Karpas-422 (cell line): ENCODE data around the gene TSHZ2. TPM values are rescaled to one million over a fixed set of nuclear protein-coding genes. Genes with fewer than 3 reads are reported as not detected.

ENCODE experiments used
- DNase-seq: peaks from one replicate; pipeline ENCODE4 v3.0.0-alpha.2; 2015
- H2AFZ ChIP-seq: fragments of 200-600 bp; sonication (generic); 2 replicates; pipeline ENCODE4 v1.6.1; 2014; ENCODE audit warnings: antibody characterized with exemption, low read length, mixed read lengths
- H3K27ac ChIP-seq: fragments of 200-600 bp; sonication (generic); 2 replicates; pipeline ENCODE4 v1.5.1; 2014; ENCODE audit warnings: mild to moderate bottlenecking, low read length, moderate library complexity
- H3K27me3 ChIP-seq: fragments of 200-600 bp; sonication (generic); 2 replicates; pipeline ENCODE4 v1.6.1; 2014; ENCODE audit warnings: low read length, mixed read lengths
- H3K36me3 ChIP-seq: fragments of 200-600 bp; sonication (generic); 2 replicates; pipeline ENCODE4 v1.6.1; 2014; ENCODE audit warnings: low read length, mixed read lengths; ENCODE audit not compliant: insufficient read depth
- H3K4me1 ChIP-seq: fragments of 200-600 bp; sonication (generic); 2 replicates; pipeline ENCODE4 v1.6.1; 2014; ENCODE audit warnings: mild to moderate bottlenecking, low read length, mixed read lengths
- H3K4me2 ChIP-seq: fragments of 200-600 bp; sonication (generic); 2 replicates; pipeline ENCODE4 v1.6.1; 2014; ENCODE audit warnings: low read length, low read depth, mild to moderate bottlenecking; ENCODE audit not compliant: poor library complexity, severe bottlenecking
- H3K4me3 ChIP-seq: fragments of 200-600 bp; sonication (generic); 2 replicates; pipeline ENCODE4 v1.5.1; 2014; ENCODE audit warnings: mild to moderate bottlenecking, antibody characterized with exemption, low read length, mixed read lengths
- H3K79me2 ChIP-seq: fragments of 200-600 bp; sonication (generic); 2 replicates; pipeline ENCODE4 v1.6.1; 2014; ENCODE audit warnings: mild to moderate bottlenecking, low read length, mixed read lengths
- H3K9ac ChIP-seq: fragments of 200-600 bp; sonication (generic); 2 replicates; pipeline ENCODE4 v1.6.0; 2014; ENCODE audit warnings: low read length
- H3K9me2 ChIP-seq: fragments of 200-600 bp; sonication (generic), shearing (Covaris generic); replicated peaks from 2 replicates; pipeline ENCODE4 v1.6.0; 2014; ENCODE audit warnings: mild to moderate bottlenecking, low read length, moderate library complexity; ENCODE audit not compliant: insufficient read depth
- H3K9me3 ChIP-seq: fragments of 300-700, 200-600 bp; sonication (generic); 2 replicates; pipeline ENCODE4 v1.6.1; 2014; ENCODE audit warnings: low read length, mixed read lengths
- H4K20me1 ChIP-seq: fragments of 200-600 bp; sonication (generic); 2 replicates; pipeline ENCODE4 v1.6.1; 2014; ENCODE audit warnings: mild to moderate bottlenecking, antibody characterized with exemption, low read length, low read depth; ENCODE audit not compliant: insufficient read depth
- total RNA-seq: library from RNA; depleted of rRNA; stranded (reverse); fragments of >200 nt; shearing (Covaris generic); gene quantifications from 2 replicates; pipeline ENCODE4 v1.2.3, GENCODE V29; 2014; ENCODE audit warnings: low replicate concordance

Gene TSHZ2
- total RNA-seq, 1 experiment from 2014 or later: not detected

DNA sequence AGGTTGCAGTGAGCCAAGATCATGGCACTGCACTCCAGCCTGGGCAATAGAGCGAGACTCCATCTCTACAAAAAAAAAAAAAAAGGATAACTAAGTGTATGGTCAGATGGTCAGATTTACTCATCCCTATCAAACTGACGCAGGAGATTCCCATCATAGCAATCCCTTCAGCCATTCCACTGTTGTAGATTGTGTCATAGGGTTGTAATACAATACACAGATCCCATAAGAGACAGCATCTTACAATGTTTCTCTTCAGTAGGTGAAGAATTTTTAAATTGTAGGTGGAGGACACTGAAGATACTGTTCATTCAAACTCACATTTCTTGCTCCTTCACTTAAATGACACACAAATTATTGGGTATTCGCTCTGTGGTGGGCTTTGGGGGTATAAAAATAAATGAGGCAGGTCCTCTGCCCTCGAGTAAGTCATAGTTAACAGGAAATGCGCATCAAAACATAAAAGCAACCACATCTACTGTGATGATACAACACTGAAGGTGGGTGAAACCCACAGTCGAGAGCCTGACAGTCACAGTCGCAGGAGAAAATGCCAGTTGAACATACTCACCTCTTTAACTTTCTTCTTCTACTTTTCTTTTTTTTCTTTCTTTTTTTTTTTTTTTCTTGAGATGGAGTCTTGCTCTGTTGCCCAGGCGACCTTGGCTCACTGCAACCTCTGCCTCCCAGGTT, 416.0 kb downstream of the TSHZ2 start:
- no peaks in the 10 kb centered on the region for H3K9me2 ChIP-seq
- peaks cover 10% of the 10 kb centered on the region for H3K9me3 ChIP-seq
- no peaks in the 10 kb centered on the region for H3K36me3 ChIP-seq
- DNase-seq: no peak
- no peak overlapping the region for H3K4me2 ChIP-seq
- H2AFZ ChIP-seq: no peak overlapping the region
- H4K20me1 ChIP-seq: no peaks in the 10 kb centered on the region
- no peaks in the 10 kb centered on the region for H3K27me3 ChIP-seq
- H3K9ac ChIP-seq: no peak overlapping the region
- no peak overlapping the region for H3K4me3 ChIP-seq
- H3K4me1 ChIP-seq: no peaks in the 10 kb centered on the region
- no peak overlapping the region for H3K27ac ChIP-seq
- H3K79me2 ChIP-seq: no peaks in the 10 kb centered on the region

DNA sequence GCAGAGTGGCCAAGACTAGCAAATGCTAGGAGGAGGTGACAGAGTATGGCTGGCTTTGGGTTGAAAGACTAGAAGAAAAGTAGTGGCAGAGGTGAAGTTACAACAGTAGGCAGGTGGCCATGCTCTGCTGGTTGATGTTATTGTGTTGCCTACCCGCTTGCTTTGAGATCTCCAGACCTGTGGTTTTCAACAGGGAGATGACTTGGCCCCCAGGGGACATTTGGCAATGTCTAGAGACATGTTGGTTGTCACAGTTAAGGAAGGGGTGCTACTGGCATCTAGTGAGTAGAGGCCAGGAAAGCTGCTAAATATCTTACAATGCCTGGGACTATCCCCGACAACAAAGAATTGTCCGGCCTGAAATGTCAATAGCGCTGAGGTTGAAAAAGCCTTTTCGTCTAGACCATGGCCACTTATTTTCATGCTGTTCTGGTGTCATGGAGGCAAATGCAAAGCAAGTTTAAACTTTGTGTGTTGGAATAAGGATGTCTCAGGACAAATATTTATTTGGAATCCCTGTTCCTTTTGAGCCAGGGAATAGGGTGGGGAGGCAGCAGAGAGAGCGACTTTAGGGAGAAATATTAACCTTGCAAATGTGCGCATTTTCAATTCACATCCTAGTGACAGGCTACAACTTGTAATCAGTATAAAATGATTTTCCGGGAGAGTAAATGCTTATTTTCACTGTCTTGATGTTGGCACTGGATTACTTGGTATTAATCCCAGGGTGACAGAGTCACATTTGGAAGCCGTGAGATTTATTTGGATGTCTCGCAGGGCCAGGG, 417.6 kb downstream of the TSHZ2 start:
- Histone ChIP-seq H3K36me3 (no peaks in the 10 kb centered on the region), H2AFZ (no peak overlapping the region), H3K4me2 (no peak overlapping the region), H3K9me3 (peaks cover 9% of the 10 kb centered on the region), H3K9me2 (no peaks in the 10 kb centered on the region), H3K27ac (no peak overlapping the region), H4K20me1 (no peaks in the 10 kb centered on the region), H3K79me2 (no peaks in the 10 kb centered on the region), H3K4me3 (no peak overlapping the region), H3K27me3 (no peaks in the 10 kb centered on the region), H3K4me1 (no peaks in the 10 kb centered on the region), H3K9ac (no peak overlapping the region)
- no peak for DNase-seq

DNA sequence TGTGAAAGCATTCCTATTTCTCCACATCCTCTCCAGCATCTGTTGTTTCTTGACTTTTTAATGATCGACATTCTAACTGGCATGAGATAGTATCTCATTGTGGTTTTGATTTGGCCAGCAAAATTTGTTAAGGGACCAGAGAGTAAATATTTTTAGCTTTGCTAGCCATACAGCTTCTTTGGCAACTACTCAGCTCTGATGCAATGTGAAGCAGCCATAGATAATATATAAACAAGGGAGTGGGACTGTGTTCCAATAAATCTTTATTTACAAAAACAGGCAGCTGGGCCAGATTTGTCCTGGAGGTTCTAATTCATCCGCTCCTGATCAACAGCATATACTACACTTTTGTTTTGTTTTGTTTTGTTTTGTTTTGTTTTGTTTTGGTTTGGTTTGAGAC, 418.6 kb downstream of the TSHZ2 start:
- Histone ChIP-seq H3K36me3 (no peaks in the 10 kb centered on the region), H3K4me1 (no peaks in the 10 kb centered on the region), H3K9ac (no peak overlapping the region), H3K9me2 (no peaks in the 10 kb centered on the region), H3K9me3 (peaks cover 16% of the 10 kb centered on the region), H2AFZ (no peak overlapping the region), H3K4me2 (no peak overlapping the region), H3K4me3 (no peak overlapping the region), H4K20me1 (no peaks in the 10 kb centered on the region), H3K27me3 (no peaks in the 10 kb centered on the region), H3K79me2 (no peaks in the 10 kb centered on the region), H3K27ac (no peak overlapping the region)
- DNase-seq: no peak

DNA sequence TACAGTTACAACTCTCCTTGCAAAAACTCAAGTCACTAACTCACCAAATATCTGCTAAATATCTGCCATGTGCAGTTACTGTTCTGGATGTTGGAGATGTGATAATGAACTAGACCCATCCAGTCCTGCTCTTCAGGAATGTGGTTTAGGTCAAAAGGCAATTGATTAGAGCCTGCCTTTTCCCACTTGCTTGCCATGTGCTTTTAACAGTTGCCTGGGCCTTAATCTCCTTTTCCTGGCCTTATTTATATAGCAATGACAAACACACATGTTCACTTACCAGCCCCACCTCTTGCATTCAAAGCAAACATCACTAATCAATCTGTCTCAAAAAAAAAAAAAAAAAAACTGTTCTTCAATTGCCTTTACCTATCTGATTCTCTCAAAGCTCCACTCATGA, 422.3 kb downstream of the TSHZ2 start:
- H3K27me3 ChIP-seq: no peaks in the 10 kb centered on the region
- H3K4me2 ChIP-seq: no peak overlapping the region
- no peak overlapping the region for H3K4me3 ChIP-seq
- no peaks in the 10 kb centered on the region for H3K79me2 ChIP-seq
- no peak overlapping the region for H2AFZ ChIP-seq
- H3K9me3 ChIP-seq: peaks cover 16% of the 10 kb centered on the region
- no peak for DNase-seq
- no peaks in the 10 kb centered on the region for H3K36me3 ChIP-seq
- no peaks in the 10 kb centered on the region for H3K9me2 ChIP-seq
- no peak overlapping the region for H3K27ac ChIP-seq
- no peaks in the 10 kb centered on the region for H4K20me1 ChIP-seq
- H3K9ac ChIP-seq: no peak overlapping the region
- no peaks in the 10 kb centered on the region for H3K4me1 ChIP-seq

DNA sequence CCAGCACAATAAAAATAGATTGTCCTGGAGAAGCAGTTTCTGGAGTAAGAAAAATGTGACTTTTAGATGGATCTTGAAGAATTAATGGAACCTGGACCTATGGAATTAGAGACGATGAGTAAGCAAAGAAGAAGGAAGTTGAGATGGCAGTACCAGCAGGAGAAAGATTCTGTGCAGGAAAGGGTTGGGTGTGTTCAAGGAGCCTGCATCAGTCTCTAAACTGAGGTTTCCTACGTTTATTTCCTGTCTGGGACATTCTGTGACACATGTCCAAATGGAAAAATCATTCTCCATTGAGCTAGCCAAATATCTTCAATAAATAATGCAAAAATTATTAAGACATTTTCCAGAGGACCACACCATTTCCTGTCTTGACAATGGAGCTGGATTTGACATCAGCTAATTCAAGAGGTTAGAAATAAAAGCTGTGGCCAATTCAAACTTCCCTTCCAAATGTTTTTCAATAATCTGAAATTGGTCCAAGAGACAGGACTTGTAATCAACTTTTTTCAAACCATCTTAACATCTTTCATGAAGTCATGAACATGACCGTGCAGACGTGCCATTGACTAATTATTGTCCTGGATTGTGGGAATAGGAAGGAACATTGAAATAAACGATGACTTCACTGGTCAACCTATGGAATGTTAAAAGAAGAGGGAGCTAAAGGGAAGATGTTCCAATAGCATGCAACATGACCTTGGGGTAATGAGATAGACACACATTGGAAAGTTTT, 423.2 kb downstream of the TSHZ2 start:
- DNase-seq: no peak
- Histone ChIP-seq H3K4me2 (no peak overlapping the region), H3K9ac (no peak overlapping the region), H3K36me3 (no peaks in the 10 kb centered on the region), H3K4me1 (no peaks in the 10 kb centered on the region), H3K9me3 (peaks cover 16% of the 10 kb centered on the region), H3K27me3 (no peaks in the 10 kb centered on the region), H2AFZ (no peak overlapping the region), H3K9me2 (no peaks in the 10 kb centered on the region), H4K20me1 (no peaks in the 10 kb centered on the region), H3K4me3 (no peak overlapping the region), H3K79me2 (no peaks in the 10 kb centered on the region), H3K27ac (no peak overlapping the region)

DNA sequence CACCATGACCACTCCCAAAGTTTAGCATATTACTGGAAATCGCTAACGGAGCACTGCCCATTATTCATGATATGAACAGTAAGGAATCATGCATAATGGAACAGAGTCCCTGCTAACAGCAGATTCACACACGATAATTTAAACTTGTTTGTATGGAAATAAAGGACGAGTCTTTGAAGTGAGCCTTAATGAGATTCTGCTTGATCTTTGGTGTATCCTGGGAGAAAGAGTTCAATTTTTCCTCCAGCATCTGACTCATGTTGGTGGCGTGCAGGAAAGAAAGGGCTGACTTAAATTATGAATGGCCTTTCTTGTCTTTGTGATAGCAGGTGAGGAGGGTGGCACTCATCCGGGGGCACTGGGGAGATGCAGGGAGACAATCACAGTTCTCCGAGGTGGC, 426.9 kb downstream of the TSHZ2 start:
- no peak overlapping the region for H3K27ac ChIP-seq
- H3K4me3 ChIP-seq: no peak overlapping the region
- H3K4me1 ChIP-seq: no peaks in the 10 kb centered on the region
- no peak for DNase-seq
- no peaks in the 10 kb centered on the region for H3K36me3 ChIP-seq
- H4K20me1 ChIP-seq: no peaks in the 10 kb centered on the region
- no peaks in the 10 kb centered on the region for H3K9me2 ChIP-seq
- no peaks in the 10 kb centered on the region for H3K79me2 ChIP-seq
- H3K9ac ChIP-seq: no peak overlapping the region
- peaks cover 24% of the 10 kb centered on the region for H3K9me3 ChIP-seq
- no peak overlapping the region for H2AFZ ChIP-seq
- no peaks in the 10 kb centered on the region for H3K27me3 ChIP-seq
- H3K4me2 ChIP-seq: no peak overlapping the region

DNA sequence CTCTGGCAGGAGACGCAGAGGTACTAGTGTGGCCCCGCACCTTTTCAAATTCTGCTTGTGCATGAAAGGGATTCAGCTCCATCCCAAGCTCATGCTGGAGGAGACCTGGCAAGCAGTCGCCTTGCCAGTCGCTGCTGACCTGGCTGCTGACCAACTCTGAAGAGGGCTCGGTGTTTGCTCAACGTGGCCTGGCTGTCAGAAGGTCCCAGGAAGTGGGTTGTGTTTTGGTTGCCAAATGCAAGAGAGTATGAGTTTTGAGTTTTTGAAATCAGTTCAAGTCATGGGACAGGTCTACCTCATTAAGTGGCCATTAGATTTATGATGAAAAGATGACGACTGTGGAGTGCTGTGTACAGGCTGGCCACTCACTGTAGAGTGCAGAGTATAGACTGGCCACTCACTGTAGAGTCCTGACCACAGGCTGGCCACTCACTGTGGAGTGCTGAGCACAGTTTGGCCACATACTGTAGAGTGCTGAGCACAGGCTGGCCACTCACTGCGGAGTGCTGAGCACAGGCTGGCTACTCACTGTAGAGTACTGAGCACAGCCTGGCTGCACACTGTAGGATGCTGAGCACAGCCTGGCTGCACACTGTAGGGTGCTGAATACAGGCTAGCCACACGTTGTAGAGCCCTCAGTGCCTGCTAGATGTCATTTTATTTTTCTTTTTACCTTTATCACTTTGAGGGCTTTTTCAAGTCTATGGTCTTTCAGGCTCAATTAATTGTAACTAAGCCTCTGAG, 427.6 kb downstream of the TSHZ2 start:
- H3K36me3 ChIP-seq: no peaks in the 10 kb centered on the region
- no peaks in the 10 kb centered on the region for H3K9me2 ChIP-seq
- no peaks in the 10 kb centered on the region for H4K20me1 ChIP-seq
- H3K27ac ChIP-seq: no peak overlapping the region
- H3K4me2 ChIP-seq: no peak overlapping the region
- H2AFZ ChIP-seq: no peak overlapping the region
- no peaks in the 10 kb centered on the region for H3K4me1 ChIP-seq
- H3K9ac ChIP-seq: no peak overlapping the region
- H3K79me2 ChIP-seq: no peaks in the 10 kb centered on the region
- DNase-seq: no peak
- H3K4me3 ChIP-seq: no peak overlapping the region
- H3K27me3 ChIP-seq: no peaks in the 10 kb centered on the region
- peaks cover 28% of the 10 kb centered on the region for H3K9me3 ChIP-seq
